ENCODE results near the gene CDH16. TPM values are rescaled to one million over a fixed set of nuclear protein-coding genes. Genes with fewer than 3 reads are reported as not detected.

CDH16 gene
- total RNA-seq, 2 experiments from 2014 or later, result not detected

- Mint-ChIP-seq H3K36me3 (ENCODE audit: low read depth) (no peaks in the 10 kb centered on the region), H3K4me3 (no peak overlapping the region), H3K27ac (no peak overlapping the region), H3K27me3 (ENCODE audit: low read depth) (peaks cover 27% of the 10 kb centered on the region), H3K4me1 (ENCODE audit: low read depth) (peaks cover 14% of the 10 kb centered on the region), H3K9me3 (no peaks in the 10 kb centered on the region)
- CTCF ChIA-PET, result interaction anchor here (0.6 to 2.8 kb wide), 13 partner anchors 9 to 1309 kb away, joined by 3 to 13 read pairs (median 4); no protein-coding TSS in a partner anchor
- intact Hi-C loops (cut with micrococcal nuclease), result loop anchor here (1.0 to 10.0 kb wide), 8 partner anchors 23 to 461 kb away; partner anchors contain the start of genes PLEKHG4 and ZDHHC1
- DNase-seq, result peak; percentile 90
Measured at GRCh38 chr16:66954097-66954659, 35.5 kb upstream of the CDH16 start.

GRCh38 chr16:66953462-66954096 is 34.9 kb upstream of the CDH16 start:
- peaks cover 12% of the 10 kb centered on the region for H3K4me1 Mint-ChIP-seq (ENCODE audit: low read depth)
- CTCF ChIA-PET, result interaction anchor here (0.6 to 2.8 kb wide), 14 partner anchors 10 to 232 kb away, joined by 3 to 13 read pairs (median 4); partner anchors contain the start of gene NOL3
- no peak overlapping the region for H3K4me3 Mint-ChIP-seq
- intact Hi-C loops (cut with micrococcal nuclease), result loop anchor here (1.0 to 10.0 kb wide), 8 partner anchors 24 to 461 kb away; partner anchors contain the start of genes PLEKHG4 and ZDHHC1
- H3K36me3 Mint-ChIP-seq (ENCODE audit: low read depth), result no peaks in the 10 kb centered on the region
- no peak overlapping the region for H3K27ac Mint-ChIP-seq
- peaks cover 32% of the 10 kb centered on the region for H3K27me3 Mint-ChIP-seq (ENCODE audit: low read depth)
- no peak for DNase-seq
- no peaks in the 10 kb centered on the region for H3K9me3 Mint-ChIP-seq

- no peaks in the 10 kb centered on the region for H3K36me3 Mint-ChIP-seq (ENCODE audit: low read depth)
- peaks cover 38% of the 10 kb centered on the region for H3K27me3 Mint-ChIP-seq (ENCODE audit: low read depth)
- CTCF ChIA-PET, result interaction anchor here (0.6 to 2.8 kb wide), 12 partner anchors 8 to 218 kb away, joined by 3 to 13 read pairs (median 4); partner anchors contain the start of genes CES3 and NOL3
- no peak for DNase-seq
- intact Hi-C loops (cut with micrococcal nuclease), result loop anchor here (10.0 kb wide), 1 partner anchor 462 kb away; the partner anchor contains the start of gene ZDHHC1
- peaks cover 16% of the 10 kb centered on the region for H3K4me1 Mint-ChIP-seq (ENCODE audit: low read depth)
- H3K9me3 Mint-ChIP-seq, result no peaks in the 10 kb centered on the region
- no peak overlapping the region for H3K4me3 Mint-ChIP-seq
- H3K27ac Mint-ChIP-seq, result no peak overlapping the region
Measured at GRCh38 chr16:66952430-66953110, 33.9 kb upstream of the CDH16 start.

GRCh38 chr16:66950971-66951790 is 32.5 kb upstream of the CDH16 start:
- intact Hi-C loops (cut with micrococcal nuclease), result loop anchor here (10.0 kb wide), 1 partner anchor 464 kb away; the partner anchor contains the start of gene ZDHHC1
- CTCF ChIA-PET, result interaction anchor here (1.6 kb wide), 1 partner anchor 10 kb away, joined by 4 read pairs; the partner anchor contains the start of gene CES3
- H3K27me3 Mint-ChIP-seq (ENCODE audit: low read depth), result peaks cover 38% of the 10 kb centered on the region

GRCh38 chr16:66950437-66950836 is 31.8 kb upstream of the CDH16 start:
- CTCF ChIA-PET, result interaction anchor here (0.7 kb wide), 1 partner anchor 9 kb away, joined by 3 read pairs; no protein-coding TSS in a partner anchor
- no peak overlapping the region for H3K27ac Mint-ChIP-seq
- intact Hi-C loops (cut with micrococcal nuclease), result loop anchor here (10.0 kb wide), 1 partner anchor 464 kb away; the partner anchor contains the start of gene ZDHHC1
- H3K9me3 Mint-ChIP-seq, result no peaks in the 10 kb centered on the region
- peaks cover 18% of the 10 kb centered on the region for H3K4me1 Mint-ChIP-seq (ENCODE audit: low read depth)
- no peaks in the 10 kb centered on the region for H3K36me3 Mint-ChIP-seq (ENCODE audit: low read depth)
- H3K4me3 Mint-ChIP-seq, result no peak overlapping the region
- DNase-seq, result no peak
- H3K27me3 Mint-ChIP-seq (ENCODE audit: low read depth), result peaks cover 38% of the 10 kb centered on the region

More at GRCh38 chr16:66950971-66951790, 32.5 kb upstream of the CDH16 start:
- Mint-ChIP-seq H3K4me3 (no peak overlapping the region), H3K36me3 (ENCODE audit: low read depth) (no peaks in the 10 kb centered on the region), H3K27ac (no peak overlapping the region), H3K4me1 (ENCODE audit: low read depth) (peaks cover 18% of the 10 kb centered on the region), H3K9me3 (no peaks in the 10 kb centered on the region)
- no peak for DNase-seq

- CTCF ChIA-PET, result interaction anchor here (0.5 kb wide), 1 partner anchor 454 kb away, joined by 3 read pairs; no protein-coding TSS in a partner anchor
- no peak for DNase-seq
- H3K27ac Mint-ChIP-seq, result no peak overlapping the region
- H3K4me1 Mint-ChIP-seq (ENCODE audit: low read depth), result peaks cover 18% of the 10 kb centered on the region
- peaks cover 38% of the 10 kb centered on the region for H3K27me3 Mint-ChIP-seq (ENCODE audit: low read depth)
- intact Hi-C loops (cut with micrococcal nuclease), result no loop called here
- H3K36me3 Mint-ChIP-seq (ENCODE audit: low read depth), result no peaks in the 10 kb centered on the region
- H3K9me3 Mint-ChIP-seq, result no peaks in the 10 kb centered on the region
- H3K4me3 Mint-ChIP-seq, result no peak overlapping the region
Measured at GRCh38 chr16:66949472-66949871, 30.8 kb upstream of the CDH16 start.

- H3K27me3 Mint-ChIP-seq (ENCODE audit: low read depth), result peaks cover 35% of the 10 kb centered on the region
- no peaks in the 10 kb centered on the region for H3K36me3 Mint-ChIP-seq (ENCODE audit: low read depth)
- H3K27ac Mint-ChIP-seq, result no peak overlapping the region
- CTCF ChIA-PET, result interaction anchor here (0.5 kb wide), 1 partner anchor 455 kb away, joined by 3 read pairs; no protein-coding TSS in a partner anchor
- peak overlapping the region; percentile 81 for H3K4me3 Mint-ChIP-seq
- peaks cover 17% of the 10 kb centered on the region for H3K4me1 Mint-ChIP-seq (ENCODE audit: low read depth)
- intact Hi-C loops (cut with micrococcal nuclease), result no loop called here
- DNase-seq, result no peak
- H3K9me3 Mint-ChIP-seq, result no peaks in the 10 kb centered on the region
Measured at GRCh38 chr16:66948837-66949225, 30.1 kb upstream of the CDH16 start.

- H3K9me3 Mint-ChIP-seq, result no peaks in the 10 kb centered on the region
- H3K4me1 Mint-ChIP-seq (ENCODE audit: low read depth), result peaks cover 17% of the 10 kb centered on the region
- peak overlapping the region; percentile 81 for H3K4me3 Mint-ChIP-seq
- peaks cover 34% of the 10 kb centered on the region for H3K27me3 Mint-ChIP-seq (ENCODE audit: low read depth)
- no peak overlapping the region for H3K27ac Mint-ChIP-seq
- H3K36me3 Mint-ChIP-seq (ENCODE audit: low read depth), result no peaks in the 10 kb centered on the region
- intact Hi-C loops (cut with micrococcal nuclease), result no loop called here
- CTCF ChIA-PET, result interaction anchor here (1.0 to 1.1 kb wide), 2 partner anchors 197 to 237 kb away, joined by 3 to 5 read pairs; no protein-coding TSS in a partner anchor
- DNase-seq, result no peak
Measured at GRCh38 chr16:66948134-66948836, 29.6 kb upstream of the CDH16 start.

- H3K27me3 Mint-ChIP-seq (ENCODE audit: low read depth), result peaks cover 34% of the 10 kb centered on the region
- peak; percentile 95 for DNase-seq
- H3K4me1 Mint-ChIP-seq (ENCODE audit: low read depth), result peaks cover 17% of the 10 kb centered on the region
- intact Hi-C loops (cut with micrococcal nuclease), result loop anchor here (1.0 to 2.0 kb wide), 8 partner anchors 13 to 297 kb away; partner anchors contain the start of genes CIAO2B and MATCAP1
- H3K27ac Mint-ChIP-seq, result no peak overlapping the region
- CTCF ChIA-PET, result interaction anchor here (0.6 to 1.3 kb wide), 6 partner anchors 10 to 238 kb away, joined by 3 to 5 read pairs (median 3); no protein-coding TSS in a partner anchor
- no peaks in the 10 kb centered on the region for H3K9me3 Mint-ChIP-seq
- H3K36me3 Mint-ChIP-seq (ENCODE audit: low read depth), result peaks cover 2% of the 10 kb centered on the region
- peak overlapping the region; percentile 81 for H3K4me3 Mint-ChIP-seq
Measured at GRCh38 chr16:66947302-66948065, 28.8 kb upstream of the CDH16 start.

GRCh38 chr16:66946974-66947301 is 28.3 kb upstream of the CDH16 start:
- peaks cover 3% of the 10 kb centered on the region for H3K36me3 Mint-ChIP-seq (ENCODE audit: low read depth)
- no peak overlapping the region for H3K4me3 Mint-ChIP-seq
- intact Hi-C loops (cut with micrococcal nuclease), result loop anchor here (1.0 to 2.0 kb wide), 8 partner anchors 13 to 297 kb away; partner anchors contain the start of genes CIAO2B and MATCAP1

More at GRCh38 chr16:66946974-66947301, 28.3 kb upstream of the CDH16 start:
- Mint-ChIP-seq H3K27ac (no peak overlapping the region), H3K27me3 (ENCODE audit: low read depth) (peaks cover 32% of the 10 kb centered on the region), H3K9me3 (no peaks in the 10 kb centered on the region), H3K4me1 (ENCODE audit: low read depth) (peaks cover 17% of the 10 kb centered on the region)
- no peak for DNase-seq
- CTCF ChIA-PET, result interaction anchor here (0.9 to 1.3 kb wide), 2 partner anchors 11 to 26 kb away, joined by 3 to 4 read pairs; no protein-coding TSS in a partner anchor

Measured in activated naive CD4-positive, alpha-beta T cell treated with anti-CD3 and anti-CD28 coated beads for 36 hours (primary cell).